WTC11 (cell line): ENCODE results near the gene GLRA3.

ENCODE experiments used
- ATF3 ChIP-seq: sonication (generic); formaldehyde crosslinking; conservative IDR thresholded peaks from 2 replicates; pipeline ENCODE4 v1.8.1; 2022; ENCODE audit warnings: mild to moderate bottlenecking, missing genetic modification reagents
- CTCF ChIP-seq: fragments of 200-600 bp; IDR thresholded peaks from 2 replicates; pipeline ENCODE4 v1.8.0; 2022; ENCODE audit warnings: antibody characterized with exemption
- FOXK1 ChIP-seq: sonication (generic); formaldehyde crosslinking; IDR thresholded peaks from 2 replicates; pipeline ENCODE4 v1.8.0; 2022; ENCODE audit warnings: mild to moderate bottlenecking, moderate library complexity, missing genetic modification reagents
- GTF2I ChIP-seq: fragments of 250-450 bp; sonication (Bioruptor Pico); conservative IDR thresholded peaks from 2 replicates; pipeline ENCODE4 v1.4.0; 2021; ENCODE audit warnings: mild to moderate bottlenecking
- IRF2 ChIP-seq: sonication (generic); formaldehyde crosslinking; IDR thresholded peaks from 2 replicates; pipeline ENCODE4 v1.8.0; 2022; ENCODE audit warnings: low read depth, missing genetic modification reagents, borderline replicate concordance
- KAT7 ChIP-seq: sonication (generic); formaldehyde crosslinking; IDR thresholded peaks from 2 replicates; pipeline ENCODE4 v1.8.1; 2023; ENCODE audit warnings: missing genetic modification reagents, mild to moderate bottlenecking, borderline replicate concordance
- NR2C2 ChIP-seq: sonication (generic); formaldehyde crosslinking; IDR thresholded peaks from 2 replicates; pipeline ENCODE4 v1.8.0; 2022; ENCODE audit warnings: mild to moderate bottlenecking, missing genetic modification reagents
- USF1 ChIP-seq: sonication (generic); formaldehyde crosslinking; IDR thresholded peaks from 2 replicates; pipeline ENCODE4 v1.8.0; 2022; ENCODE audit warnings: mild to moderate bottlenecking, missing genetic modification reagents
- TF ChIP-seq, protein P1 (sequence below): sonication (generic); formaldehyde crosslinking; IDR thresholded peaks from 2 replicates; pipeline ENCODE4 v1.8.1; 2022; ENCODE audit warnings: low read depth, missing genetic modification reagents, borderline replicate concordance
- TF ChIP-seq, protein P2 (sequence below): fragments of 250-450 bp; sonication (Bioruptor Pico); IDR thresholded peaks from 2 replicates; pipeline ENCODE4 v1.9.0; 2021; ENCODE audit warnings: moderate library complexity, mild to moderate bottlenecking, inconsistent platforms, borderline replicate concordance

DNA sequence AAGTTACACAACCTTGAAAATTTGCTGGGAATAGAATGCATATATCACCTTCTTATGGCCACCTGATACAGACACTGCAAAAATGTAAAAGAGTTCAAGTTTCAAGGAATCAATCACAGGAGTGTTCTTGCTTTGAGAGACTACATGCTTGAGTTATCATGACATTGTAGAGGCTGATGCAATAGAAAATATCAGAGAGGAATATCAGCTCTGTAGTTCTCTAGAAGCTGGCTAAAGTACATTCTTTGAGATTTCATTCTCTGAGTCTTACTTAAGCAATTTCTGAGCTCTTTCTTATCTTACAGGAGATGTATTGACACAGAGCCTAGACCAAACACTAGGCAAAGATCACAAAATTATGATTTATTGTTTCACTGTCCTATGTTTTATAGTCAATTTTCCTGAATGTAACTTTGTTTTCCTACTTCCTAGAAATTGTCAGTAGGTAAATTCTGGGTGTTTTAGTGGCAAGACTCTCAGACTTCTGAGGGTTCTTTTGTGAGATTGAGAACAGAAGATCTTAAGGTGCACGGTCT lies 154.7 kb downstream of the GLRA3 start:
- TF ChIP-seq NR2C2 (CRISPR knock-in tag), result no peak
- no peak for TF ChIP-seq USF1 (CRISPR knock-in tag)
- no peak for TF ChIP-seq KAT7 (CRISPR knock-in tag)
- TF ChIP-seq, protein P1, sequence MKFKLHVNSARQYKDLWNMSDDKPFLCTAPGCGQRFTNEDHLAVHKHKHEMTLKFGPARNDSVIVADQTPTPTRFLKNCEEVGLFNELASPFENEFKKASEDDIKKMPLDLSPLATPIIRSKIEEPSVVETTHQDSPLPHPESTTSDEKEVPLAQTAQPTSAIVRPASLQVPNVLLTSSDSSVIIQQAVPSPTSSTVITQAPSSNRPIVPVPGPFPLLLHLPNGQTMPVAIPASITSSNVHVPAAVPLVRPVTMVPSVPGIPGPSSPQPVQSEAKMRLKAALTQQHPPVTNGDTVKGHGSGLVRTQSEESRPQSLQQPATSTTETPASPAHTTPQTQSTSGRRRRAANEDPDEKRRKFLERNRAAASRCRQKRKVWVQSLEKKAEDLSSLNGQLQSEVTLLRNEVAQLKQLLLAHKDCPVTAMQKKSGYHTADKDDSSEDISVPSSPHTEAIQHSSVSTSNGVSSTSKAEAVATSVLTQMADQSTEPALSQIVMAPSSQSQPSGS (CRISPR knock-in tag), result no peak
- TF ChIP-seq CTCF, result no peak
- TF ChIP-seq ATF3, result no peak
- TF ChIP-seq FOXK1 (CRISPR knock-in tag), result no peak
- no peak for TF ChIP-seq IRF2 (CRISPR knock-in tag)
- no peak for TF ChIP-seq GTF2I
- TF ChIP-seq, protein P2, sequence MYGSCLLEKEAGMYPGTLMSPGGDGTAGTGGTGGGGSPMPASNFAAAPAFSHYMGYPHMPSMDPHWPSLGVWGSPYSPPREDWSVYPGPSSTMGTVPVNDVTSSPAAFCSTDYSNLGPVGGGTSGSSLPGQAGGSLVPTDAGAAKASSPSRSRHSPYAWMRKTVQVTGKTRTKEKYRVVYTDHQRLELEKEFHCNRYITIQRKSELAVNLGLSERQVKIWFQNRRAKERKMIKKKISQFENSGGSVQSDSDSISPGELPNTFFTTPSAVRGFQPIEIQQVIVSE (CRISPR knock-in tag), result no peak
